A172 (cell line): ENCODE results near the gene ABCB1. TPM values are rescaled to one million over a fixed set of nuclear protein-coding genes. Genes with fewer than 3 reads are reported as not detected.
"Not testable (repeated sequence)": the region's sequence is repeated elsewhere in the genome, so short reads cannot be mapped to it uniquely, and the experiment has no call there.

Experiments used
- DNase-seq: peaks from one replicate; pipeline ENCODE4 v3.0.0-alpha.2; 2015; ENCODE audit warnings: low spot score
- total RNA-seq: library from RNA; depleted of rRNA; stranded (reverse); fragments of >200 nt; shearing (Covaris generic); gene quantifications from 2 replicates; pipeline ENCODE4 v1.2.3, GENCODE V29; 2014; rRNA removed

The ABCB1 gene
- total RNA-seq, 1 experiment from 2014 or later, result 0.24 TPM

DNA sequence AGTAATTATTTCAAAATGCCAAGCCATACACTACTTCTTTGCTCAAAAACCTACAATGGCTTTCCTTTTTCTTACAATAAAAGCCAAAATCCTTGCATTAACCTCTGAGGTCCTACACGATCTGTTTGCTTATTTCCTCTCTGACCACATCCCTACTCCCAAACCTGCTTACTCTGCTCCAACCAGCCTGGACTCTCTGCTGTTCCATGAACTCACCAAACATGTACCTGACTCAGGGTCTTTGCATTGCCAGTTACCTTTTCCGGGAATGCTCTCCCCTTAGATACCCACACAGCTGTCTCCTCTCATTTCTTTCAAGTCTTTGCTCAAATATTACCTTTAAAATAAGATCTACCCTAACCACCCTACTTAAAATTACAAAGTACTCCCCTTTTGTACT lies 127.5 kb downstream of the ABCB1 start:
- no peak for DNase-seq

GRCh38 chr7:87471473-87471872 lies 129.2 kb downstream of the ABCB1 start:
- DNase-seq, result no peak

DNA sequence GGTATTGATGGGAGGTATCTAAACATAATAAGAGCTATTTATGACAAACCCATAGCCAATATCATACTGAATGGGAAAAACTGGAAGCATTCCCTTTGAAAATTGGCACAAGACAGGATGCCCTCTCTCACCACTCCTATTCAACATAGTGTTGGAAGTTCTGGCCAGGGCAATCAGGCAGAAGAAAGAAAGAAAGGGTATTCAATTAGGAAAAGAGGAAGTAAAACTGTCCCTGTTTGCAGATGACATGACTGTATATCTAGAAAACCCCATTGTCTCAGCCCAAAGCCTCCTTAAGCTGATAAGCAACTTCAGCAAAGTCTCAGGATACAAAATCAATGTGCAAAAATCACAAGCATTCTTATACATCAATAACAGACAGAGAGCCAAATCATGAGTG lies 131.5 kb downstream of the ABCB1 start:
- DNase-seq, result not testable (repeated sequence)

DNA sequence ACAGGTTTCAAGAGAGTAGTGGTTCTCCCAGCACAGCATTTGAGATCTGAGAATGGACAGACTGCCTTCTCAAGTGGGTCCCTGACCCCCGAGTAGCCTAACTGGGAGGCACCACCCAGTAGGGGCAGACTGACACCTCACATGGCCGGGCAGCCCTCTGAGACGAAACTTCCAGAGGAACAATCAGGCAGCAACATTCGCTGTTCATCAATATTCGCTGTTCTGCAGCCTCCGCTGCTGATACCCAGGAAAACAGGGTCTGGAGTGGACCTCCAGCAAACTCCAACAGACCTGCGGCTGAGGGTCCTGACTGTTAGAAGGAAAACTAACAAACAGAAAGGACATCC lies 135.2 kb downstream of the ABCB1 start:
- DNase-seq, result not testable (repeated sequence)

GRCh38 chr7:87464830-87465533 lies 135.7 kb downstream of the ABCB1 start:
- not testable (repeated sequence) for DNase-seq

DNA sequence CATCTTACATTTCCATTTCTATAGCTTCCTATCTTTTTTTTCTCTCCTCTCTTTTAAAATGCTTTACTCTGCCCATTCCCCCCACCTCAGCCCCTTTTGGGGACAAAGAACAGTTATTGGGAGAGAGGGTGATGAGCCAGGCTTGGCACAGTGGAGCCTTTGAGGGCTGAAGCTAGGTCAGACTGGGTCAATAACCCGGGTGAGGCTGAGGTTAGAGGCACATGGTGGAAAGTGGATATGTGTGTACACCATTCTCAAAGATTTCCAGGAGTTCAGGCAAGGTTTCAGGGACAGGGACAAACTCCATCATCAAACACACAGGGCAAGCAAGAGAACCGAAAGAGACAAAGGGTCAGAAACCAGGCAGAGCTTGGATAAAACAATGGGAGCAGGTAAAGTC lies 136.7 kb downstream of the ABCB1 start:
- DNase-seq, result no peak

DNA sequence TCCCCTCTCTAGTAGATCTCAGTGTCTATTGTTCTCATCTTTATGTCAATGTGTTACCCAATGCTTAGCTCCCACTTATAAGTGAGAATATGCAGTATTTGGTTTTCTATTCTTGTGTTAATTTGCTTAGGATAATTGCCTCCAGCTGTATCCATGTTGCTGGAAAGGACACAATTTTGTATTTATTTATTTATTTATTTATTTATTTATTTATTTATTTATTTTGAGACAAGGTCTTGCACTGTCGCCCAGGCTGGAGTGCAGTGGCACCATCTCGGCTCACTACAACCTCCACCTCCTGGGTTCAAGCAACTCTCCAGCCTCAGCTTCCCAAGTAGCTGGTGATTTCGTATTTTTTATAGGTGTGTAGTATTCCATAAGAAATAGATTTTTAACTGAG lies 140.2 kb downstream of the ABCB1 start:
- DNase-seq, result not testable (repeated sequence)

GRCh38 chr7:87459941-87460340 lies 140.7 kb downstream of the ABCB1 start:
- DNase-seq, result no peak

DNA sequence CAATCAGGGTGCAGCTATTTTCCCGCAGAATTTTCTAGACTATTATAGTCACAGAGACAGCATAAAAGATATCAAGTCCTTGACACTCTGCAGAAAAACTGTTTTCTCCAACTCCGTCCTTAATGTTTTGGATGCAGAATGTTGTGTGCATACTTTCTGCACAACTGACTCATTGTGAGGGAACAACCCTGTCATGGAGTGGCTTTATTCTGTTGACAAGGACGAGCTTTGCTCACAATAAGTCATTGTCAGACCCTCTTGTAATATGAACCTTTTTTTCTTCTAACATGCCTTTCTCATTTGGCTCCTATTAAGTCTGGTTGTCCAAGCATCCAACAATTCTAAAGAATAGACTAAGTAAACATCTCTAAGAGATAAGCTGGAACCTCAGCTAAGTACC lies 142.5 kb downstream of the ABCB1 start:
- DNase-seq, result no peak

GRCh38 chr7:87456247-87456646 lies 144.4 kb downstream of the ABCB1 start:
- no peak for DNase-seq

Other genes with a start within 250 kb of the ABCB1 start
- not detected in 2 replicates for gene ABCB4, start 125.2 kb downstream of the ABCB1 start, total RNA-seq
- 0.31 TPM in 1 of 2 replicates, not detected in the other for gene RUNDC3B, start 27.5 kb upstream of the ABCB1 start, total RNA-seq